ENCODE measurements around the gene ADGRA3.
"Not testable (repeated sequence)": the region's sequence is repeated elsewhere in the genome, so short reads cannot be mapped to it uniquely, and the experiment has no call there.

The ADGRA3 gene

DNA sequence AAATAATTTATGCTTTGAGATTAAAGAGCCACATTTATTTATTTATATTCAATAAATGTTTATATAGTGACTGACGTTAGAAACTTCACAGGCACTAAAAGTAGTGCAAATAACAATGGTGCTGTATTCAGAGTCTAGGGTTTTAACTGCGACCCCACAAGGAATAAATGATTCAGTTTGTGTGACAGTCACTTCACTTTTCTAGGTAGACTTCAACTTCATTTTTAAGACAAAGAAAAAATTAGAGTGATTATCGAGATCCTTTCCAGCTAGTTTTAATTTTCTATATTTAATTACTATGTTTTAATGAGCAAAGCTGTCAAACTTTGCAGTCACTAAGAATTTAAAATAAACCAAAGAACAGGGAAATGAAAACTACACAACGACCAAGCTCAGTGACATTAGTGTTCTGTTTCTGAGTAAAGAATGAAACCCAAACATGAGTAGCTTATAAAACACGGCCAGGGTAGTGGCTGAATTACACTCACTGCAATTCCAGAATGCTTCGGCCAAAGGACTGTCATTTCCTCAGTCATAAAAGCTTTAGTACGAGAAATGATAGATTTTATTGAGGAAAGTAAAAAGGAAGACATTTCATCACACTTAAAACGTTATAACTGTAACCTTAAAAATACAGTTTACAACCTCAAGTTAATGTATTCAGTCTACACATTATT lies 38.6 kb downstream of the ADGRA3 start:
- DNase-seq = no peak

GRCh38 chr4:22476011-22476410 lies 39.9 kb downstream of the ADGRA3 start:
- DNase-seq = no peak

GRCh38 chr4:22475311-22475646 lies 40.6 kb downstream of the ADGRA3 start:
- DNase-seq = not testable (repeated sequence)

- DNase-seq = no peak
Measured at GRCh38 chr4:22474636-22475310, 41.1 kb downstream of the ADGRA3 start.

GRCh38 chr4:22473268-22473667 lies 42.6 kb downstream of the ADGRA3 start:
- DNase-seq = no peak

GRCh38 chr4:22471999-22472461 lies 43.8 kb downstream of the ADGRA3 start:
- DNase-seq = no peak

GRCh38 chr4:22471419-22471818 lies 44.4 kb downstream of the ADGRA3 start:
- no peak for DNase-seq

DNA sequence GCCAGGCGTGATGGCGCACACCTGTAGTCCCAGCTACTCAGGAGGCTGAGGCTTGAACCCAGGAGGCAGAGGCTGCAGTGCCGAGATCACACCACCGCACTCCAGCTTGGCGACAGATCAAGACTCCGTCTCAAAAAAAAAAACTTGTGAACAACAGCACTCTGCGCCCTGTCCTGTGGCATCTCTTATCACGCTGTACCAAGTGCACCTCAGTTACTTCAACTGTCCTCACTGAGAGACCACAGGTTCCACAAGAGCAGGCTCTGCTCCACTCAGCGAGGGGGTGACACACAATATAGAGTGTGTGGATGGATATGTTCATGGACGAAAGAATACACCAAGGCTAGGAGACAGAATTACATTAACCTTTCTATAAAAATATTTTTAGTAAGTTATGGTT lies 49.3 kb downstream of the ADGRA3 start:
- DNase-seq = no peak

DNA sequence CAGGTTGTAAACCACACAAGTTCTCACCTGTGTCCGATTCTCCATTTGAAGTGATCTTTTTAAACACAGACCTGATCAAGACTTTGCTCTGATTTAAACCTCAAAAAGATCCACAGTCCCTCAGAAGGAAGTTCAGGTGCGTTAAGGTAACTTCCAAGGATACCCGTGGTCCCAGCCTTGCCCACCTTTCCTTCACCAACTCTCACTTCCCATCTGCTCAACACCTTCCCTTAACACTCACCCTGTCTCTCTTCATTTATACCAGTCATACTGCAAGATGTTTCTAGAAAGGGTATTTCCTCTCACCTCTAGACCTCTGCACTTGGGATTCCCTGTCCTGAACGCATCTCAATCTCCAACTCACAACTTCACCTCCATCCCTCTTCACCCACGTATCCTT lies 49.9 kb downstream of the ADGRA3 start:
- no peak for DNase-seq

GRCh38 chr4:22465349-22465748 lies 50.5 kb downstream of the ADGRA3 start:
- no peak for DNase-seq

DNA sequence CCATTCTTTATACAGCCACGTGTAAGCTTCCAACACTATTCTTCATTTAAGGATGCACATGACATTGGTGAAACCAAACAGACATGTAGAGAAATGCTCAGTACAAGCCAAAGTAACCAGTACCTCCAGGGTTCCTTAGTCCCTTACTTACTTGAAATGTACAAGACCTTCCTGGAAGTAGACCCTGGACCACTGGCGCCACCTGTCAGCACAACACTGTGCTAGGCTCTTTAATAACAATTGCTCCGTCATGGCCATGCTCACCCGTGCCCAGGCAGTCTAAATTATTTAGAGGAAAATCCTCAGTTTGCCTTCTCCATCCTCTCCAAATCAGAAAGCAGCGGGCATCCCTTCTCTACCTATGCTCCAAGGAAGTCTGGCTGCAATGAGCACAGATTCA lies 52.7 kb downstream of the ADGRA3 start:
- peak; percentile 48 for DNase-seq

DNA sequence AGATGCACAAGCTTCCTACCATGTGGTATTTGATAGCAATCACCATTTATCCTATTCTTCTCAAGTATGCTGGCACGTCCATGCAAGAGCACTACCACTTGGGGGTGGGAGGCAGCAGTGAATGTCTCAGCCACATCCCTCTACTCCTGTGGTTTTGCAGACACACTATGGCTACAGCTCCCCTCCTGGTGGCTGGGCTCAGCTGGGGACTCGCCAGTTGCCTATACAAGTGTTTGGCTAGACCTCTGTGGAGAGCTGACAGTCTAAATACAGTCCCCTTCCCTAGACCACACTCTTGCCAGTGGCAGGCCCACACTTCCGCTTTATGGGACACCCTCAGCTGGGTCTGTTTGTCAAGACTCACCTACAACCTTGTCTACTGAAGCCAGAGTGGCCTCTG lies 53.2 kb downstream of the ADGRA3 start:
- DNase-seq = no peak

- no peak for DNase-seq
Measured at GRCh38 chr4:22460266-22460665, 55.6 kb downstream of the ADGRA3 start.

DNA sequence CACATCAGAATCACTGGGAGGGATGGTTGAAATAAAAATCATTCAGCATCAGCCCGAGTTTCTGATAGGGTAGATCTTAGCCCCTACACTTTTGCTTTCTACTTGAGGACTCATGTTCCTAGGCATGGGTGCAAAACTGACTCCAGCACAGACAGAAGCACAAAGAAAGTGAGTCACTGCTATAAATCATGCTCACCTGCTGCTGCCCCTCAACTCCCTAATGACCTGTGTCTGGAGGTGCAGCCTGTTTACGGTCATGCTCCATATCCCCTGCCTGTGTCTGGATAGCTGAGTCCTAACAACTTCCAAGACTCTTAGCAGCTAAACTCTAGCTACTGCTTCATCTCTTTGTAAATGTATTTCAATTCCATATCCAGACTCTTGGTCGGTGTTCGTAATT lies 57.8 kb downstream of the ADGRA3 start:
- no peak for DNase-seq

- no peak for DNase-seq
Measured at GRCh38 chr4:22457348-22457747, 58.5 kb downstream of the ADGRA3 start.

DNA sequence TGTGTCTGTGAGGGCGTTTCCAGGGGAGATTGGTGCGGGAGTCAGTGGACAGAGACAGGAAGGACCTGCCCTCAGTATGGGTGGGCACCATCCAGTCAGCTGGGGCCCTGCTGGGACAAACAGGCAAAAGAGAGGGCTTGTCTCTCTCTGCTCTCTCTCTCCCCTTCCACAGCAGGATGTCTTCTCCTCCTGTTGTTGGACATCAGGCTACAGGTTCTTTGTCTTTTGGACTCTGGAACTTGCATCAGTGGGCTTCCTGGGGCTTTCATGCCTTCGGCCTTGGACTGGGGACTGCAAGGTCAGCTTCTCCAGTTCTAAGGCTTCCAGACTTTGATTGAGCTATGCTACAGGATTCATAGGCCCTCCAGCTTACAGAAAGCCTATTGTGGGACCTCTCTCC lies 59.6 kb downstream of the ADGRA3 start:
- DNase-seq = no peak

DNA sequence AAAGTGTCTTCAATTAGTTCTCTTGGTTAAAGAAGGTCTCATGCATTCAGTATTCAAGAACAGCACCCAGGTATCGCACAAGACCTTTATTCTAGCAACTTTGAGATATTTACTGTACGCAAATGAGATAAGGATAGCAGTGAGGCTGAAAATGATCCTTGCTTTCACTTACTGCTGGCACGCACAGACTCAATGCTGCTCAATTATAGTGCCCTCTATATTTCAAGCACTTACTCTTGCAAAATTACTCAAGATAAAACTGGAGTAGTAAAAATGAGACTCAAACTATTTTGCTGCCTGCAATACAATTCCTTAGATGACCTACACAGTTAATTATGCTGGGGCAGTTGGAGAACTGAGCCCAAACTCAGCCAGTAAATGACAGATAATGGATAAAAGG lies 60.9 kb downstream of the ADGRA3 start:
- DNase-seq = no peak

- DNase-seq = no peak
Measured at GRCh38 chr4:22454216-22454838, 61.5 kb downstream of the ADGRA3 start.

- no peak for DNase-seq
Measured at GRCh38 chr4:22444813-22445212, 71.1 kb downstream of the ADGRA3 start.

GRCh38 chr4:22442956-22443355 lies 72.9 kb downstream of the ADGRA3 start:
- no peak for DNase-seq

DNA sequence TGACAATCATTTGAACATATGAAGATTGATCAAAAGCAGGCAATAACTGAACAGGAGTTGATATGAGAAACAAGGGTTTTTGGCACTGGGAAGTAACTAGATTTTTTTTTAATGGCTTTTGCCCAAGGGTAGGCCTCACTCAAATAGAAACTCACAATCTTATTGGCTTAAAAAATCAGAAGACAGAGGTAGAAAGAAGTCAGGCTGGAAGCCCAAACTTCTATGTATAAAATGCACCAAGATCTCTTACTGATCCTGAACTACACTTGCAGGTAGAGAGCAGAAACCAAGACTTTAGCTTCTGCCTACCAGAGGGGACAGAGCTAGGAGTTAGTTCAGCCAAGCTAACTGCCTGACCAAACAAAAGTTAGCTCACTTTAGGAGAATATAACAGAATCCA lies 74.9 kb downstream of the ADGRA3 start:
- no peak for DNase-seq

- no peak for DNase-seq
Measured at GRCh38 chr4:22439947-22440346, 75.9 kb downstream of the ADGRA3 start.

- DNase-seq = no peak
Measured at GRCh38 chr4:22435652-22436051, 80.2 kb downstream of the ADGRA3 start.

GRCh38 chr4:22434895-22435294 lies 81.0 kb downstream of the ADGRA3 start:
- no peak for DNase-seq

- DNase-seq = no peak
Measured at GRCh38 chr4:22430626-22431025, 85.2 kb downstream of the ADGRA3 start.
